Lung (tissue), 12 donors: ENCODE results near the gene ANKRD27. TPM values are rescaled to one million over a fixed set of nuclear protein-coding genes. Genes with fewer than 3 reads are reported as not detected.
"Not testable (repeated sequence)": the region's sequence is repeated elsewhere in the genome, so short reads cannot be mapped to it uniquely, and the experiment has no call there.

ENCODE experiments used
- ATAC-seq: fragments of 200-7000 bp; cut with Tn5 transposase; one replicate; pipeline ENCODE4 v1.9.1; 2020; ENCODE audit warnings: moderate number of reproducible peaks; ENCODE audit not compliant: insufficient read depth, low FRiP score
- DNase-seq, 3 donors: peaks; one replicate each; pipeline ENCODE4 v3.0.0-alpha.2; 2013 to 2017
- H3K27ac ChIP-seq, 2 donors: one replicate each; pipeline ENCODE4 v1.5.1; 2013; ENCODE audit warnings: mild to moderate bottlenecking in 2 of 2, moderate library complexity in 2 of 2, control low read depth in 1 of 2, inconsistent platforms in 1 of 2, low read depth in 1 of 2, low read length in 1 of 2
- H3K27me3 ChIP-seq, 3 donors: one replicate each; pipeline ENCODE4 v1.5.1; 2013; ENCODE audit warnings: low read length in 2 of 3; ENCODE audit not compliant: control insufficient read depth in 3 of 3, insufficient read depth in 3 of 3
- H3K36me3 ChIP-seq, 4 donors: one replicate each; pipeline ENCODE4 v1.5.1; 2013; ENCODE audit warnings: low read length in 4 of 4, mild to moderate bottlenecking in 1 of 4, moderate library complexity in 1 of 4; ENCODE audit not compliant: control insufficient read depth in 4 of 4, insufficient read depth in 4 of 4
- H3K4me1 ChIP-seq, 5 donors: one replicate each; pipeline ENCODE4 v1.5.1; 2013; ENCODE audit warnings: low read length in 5 of 5, mild to moderate bottlenecking in 2 of 5, moderate library complexity in 1 of 5; ENCODE audit not compliant: control insufficient read depth in 5 of 5, insufficient read depth in 5 of 5
- H3K4me3 ChIP-seq: one replicate; pipeline ENCODE4 v1.5.1; 2013; ENCODE audit warnings: mild to moderate bottlenecking, control low read depth, moderate library complexity
- H3K9ac ChIP-seq, 2 donors: one replicate each; pipeline ENCODE4 v1.5.1; 2013; ENCODE audit warnings: low read length in 2 of 2, control low read depth in 1 of 2; ENCODE audit not compliant: insufficient read depth in 1 of 2
- H3K9me3 ChIP-seq, 4 donors: one replicate each; pipeline ENCODE4 v1.5.1; 2013; ENCODE audit warnings: low read length in 3 of 4, mild to moderate bottlenecking in 1 of 4, moderate library complexity in 1 of 4; ENCODE audit not compliant: control insufficient read depth in 4 of 4, insufficient read depth in 3 of 4
- WGBS, 2 donors: extraction: QIAGEN DNeasy Blood & Tissue Kit; methylation state at CpG; one replicate each; pipeline ENCODE4 v1.1.7; 2013; 5-methylcytosine and 5-hydroxymethylcytosine counted together
- polyA plus RNA-seq, 2 donors: library from polyadenylated mRNA; stranded (reverse); fragments of 200-250 nt; gene quantifications; one replicate each; pipeline ENCODE4 v1.2.1, GENCODE V29; 2013
- total RNA-seq, 2 donors: library from RNA; depleted of rRNA in 1 of 2; stranded (reverse); fragments of >200 nt in 1 of 2; gene quantifications; one replicate each; pipeline ENCODE4 v1.2.1, GENCODE V29; 2014 to 2021
- TF ChIP-seq, protein P1 (sequence below): IDR thresholded peaks from 2 replicates; pipeline ENCODE4 v1.5.1; 2012; ENCODE audit warnings: mild to moderate bottlenecking; ENCODE audit errors: control extremely low read depth, extremely low read depth
- donor health status: control.
- donor health status: control.
- donor health status: Bipolar disorder and iron deficiency.
- donor health status: healthy.
- donor health status: DM: yes; HTN: yes; CAD: no.

The ANKRD27 gene
- total and polyA plus RNA-seq, 4 donors, result 8.9 to 31.5 (median 22.5) TPM

- no peaks in the 10 kb centered on the region for H3K9me3 ChIP-seq
- peaks cover 0 to 8% (median 7%) of the 10 kb centered on the region in 4 donors for H3K36me3 ChIP-seq
- H3K27ac ChIP-seq, result no peak overlapping the region
- 73 to 87% methylated on average over 6 of the region's 6 CpGs for WGBS, 2 donors
- H3K27me3 ChIP-seq, result no peaks in the 10 kb centered on the region
- H3K9ac ChIP-seq, result no peak overlapping the region
- DNase-seq (no peak), ATAC-seq (no peak)
- H3K4me3 ChIP-seq, result no peak overlapping the region
- no peaks in the 10 kb centered on the region for H3K4me1 ChIP-seq
- TF ChIP-seq, protein P1, sequence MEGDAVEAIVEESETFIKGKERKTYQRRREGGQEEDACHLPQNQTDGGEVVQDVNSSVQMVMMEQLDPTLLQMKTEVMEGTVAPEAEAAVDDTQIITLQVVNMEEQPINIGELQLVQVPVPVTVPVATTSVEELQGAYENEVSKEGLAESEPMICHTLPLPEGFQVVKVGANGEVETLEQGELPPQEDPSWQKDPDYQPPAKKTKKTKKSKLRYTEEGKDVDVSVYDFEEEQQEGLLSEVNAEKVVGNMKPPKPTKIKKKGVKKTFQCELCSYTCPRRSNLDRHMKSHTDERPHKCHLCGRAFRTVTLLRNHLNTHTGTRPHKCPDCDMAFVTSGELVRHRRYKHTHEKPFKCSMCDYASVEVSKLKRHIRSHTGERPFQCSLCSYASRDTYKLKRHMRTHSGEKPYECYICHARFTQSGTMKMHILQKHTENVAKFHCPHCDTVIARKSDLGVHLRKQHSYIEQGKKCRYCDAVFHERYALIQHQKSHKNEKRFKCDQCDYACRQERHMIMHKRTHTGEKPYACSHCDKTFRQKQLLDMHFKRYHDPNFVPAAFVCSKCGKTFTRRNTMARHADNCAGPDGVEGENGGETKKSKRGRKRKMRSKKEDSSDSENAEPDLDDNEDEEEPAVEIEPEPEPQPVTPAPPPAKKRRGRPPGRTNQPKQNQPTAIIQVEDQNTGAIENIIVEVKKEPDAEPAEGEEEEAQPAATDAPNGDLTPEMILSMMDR, result no peak
Observed at GRCh38 chr19:32711747-32712146, 36.8 kb upstream of the ANKRD27 start.

DNA sequence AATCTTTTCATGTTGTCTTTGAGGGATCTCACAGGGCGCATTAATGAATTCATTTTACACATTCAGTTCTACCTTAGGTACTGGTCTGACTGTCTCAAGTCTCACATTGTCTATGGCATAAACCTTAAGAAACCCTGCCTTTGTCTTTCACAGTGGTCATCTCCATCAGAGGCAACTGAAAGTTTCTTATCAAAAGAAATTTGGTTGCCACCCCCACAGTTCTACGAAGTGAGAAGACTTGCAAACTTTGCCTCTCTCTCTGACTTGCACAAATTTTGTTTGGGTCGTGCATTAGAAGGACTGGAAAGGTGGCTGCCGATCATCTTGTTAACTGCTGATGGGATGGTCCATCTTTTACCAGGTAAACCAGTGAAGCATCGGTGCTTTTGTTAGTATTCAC is 34.1 kb upstream of the ANKRD27 start:
- H3K4me3 ChIP-seq, result no peak overlapping the region
- peaks cover 6 to 12% (median 7%) of the 10 kb centered on the region in 4 donors for H3K36me3 ChIP-seq
- TF ChIP-seq, protein P1, result no peak
- no peak for DNase-seq
- no peak for ATAC-seq
- H3K4me1 ChIP-seq, result peaks cover 0 to 1% (median 0%) of the 10 kb centered on the region in 5 donors
- no peak overlapping the region for H3K9ac ChIP-seq
- H3K9me3 ChIP-seq, result peaks cover 0 to 4% (median 0%) of the 10 kb centered on the region in 4 donors
- 83 to 95% methylated on average over 5 of the region's 5 CpGs for WGBS, 2 donors
- H3K27me3 ChIP-seq, result no peaks in the 10 kb centered on the region
- no peak overlapping the region for H3K27ac ChIP-seq

DNA sequence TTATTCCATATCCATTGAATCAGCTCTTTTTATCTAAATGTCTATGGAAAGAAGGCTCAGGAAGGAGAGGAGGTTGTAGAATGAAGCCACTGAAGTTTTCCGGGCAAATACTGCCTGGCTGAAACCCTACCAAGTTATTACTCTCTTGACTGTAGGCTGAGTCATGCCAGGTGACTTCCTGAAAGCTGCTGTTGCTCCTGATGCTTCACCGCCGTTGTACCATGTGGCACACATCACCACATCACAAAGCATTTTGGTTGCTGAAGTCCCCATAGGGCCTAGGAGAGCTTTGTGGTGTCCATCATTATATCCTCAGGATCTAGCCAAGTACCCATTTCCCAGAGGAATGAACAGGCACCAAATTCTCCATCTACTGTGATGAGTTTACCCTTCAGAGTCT is 33.5 kb upstream of the ANKRD27 start:
- Histone ChIP-seq H3K4me3 (no peak overlapping the region), H3K27me3 (no peaks in the 10 kb centered on the region), H3K36me3 (peaks cover 5 to 12% (median 7%) of the 10 kb centered on the region in 4 donors), H3K27ac (no peak overlapping the region), H3K4me1 (peaks cover 0 to 1% (median 0%) of the 10 kb centered on the region in 5 donors), H3K9ac (no peak overlapping the region), H3K9me3 (peaks cover 0 to 4% (median 0%) of the 10 kb centered on the region in 4 donors)
- 35 to 53% methylated on average over 3 of the region's 3 CpGs for WGBS, 2 donors
- TF ChIP-seq, protein P1, result no peak
- no peak for DNase-seq
- no peak for ATAC-seq

DNA sequence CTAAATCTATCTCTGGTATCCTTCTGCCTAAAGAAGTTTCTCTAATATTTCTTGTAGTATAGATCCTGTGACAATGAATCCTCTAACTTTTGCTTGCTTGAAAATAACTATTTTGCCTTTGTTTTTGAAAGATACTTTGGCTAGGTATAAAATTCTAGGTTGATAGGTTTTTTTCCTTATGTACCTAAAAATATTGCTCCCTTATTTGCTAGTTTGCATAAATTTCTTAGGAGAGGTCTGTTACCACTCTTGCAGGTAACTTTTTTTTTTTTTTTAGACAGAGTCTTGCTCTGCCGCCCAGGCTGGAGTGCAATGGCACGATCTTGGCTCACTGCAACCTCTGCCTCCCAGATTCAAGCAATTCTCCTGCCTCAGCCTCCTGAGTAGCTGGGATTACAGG is 29.0 kb upstream of the ANKRD27 start:
- not testable (repeated sequence) for H3K9ac ChIP-seq, H3K27ac ChIP-seq, H3K27me3 ChIP-seq, H3K4me3 ChIP-seq, ATAC-seq, H3K9me3 ChIP-seq, DNase-seq, H3K4me1 ChIP-seq
- WGBS, 2 donors, result 100% methylated on average over 2 of the region's 2 CpGs
- H3K36me3 ChIP-seq, result peaks cover 4 to 19% (median 6%) of the 10 kb centered on the region in 4 donors
